Measurements from ENCODE around the gene GRK5.

The GRK5 gene

GRCh38 chr10:119469846-119470245, 262.5 kb downstream of the GRK5 start:
- Histone ChIP-seq H2AFZ (ENCODE audit: low read length) (no peak overlapping the region), H3K4me1 (ENCODE audit: insufficient read depth, low read length, poor library complexity, severe bottlenecking) (peaks cover 12% of the 10 kb centered on the region), H3F3A (ENCODE audit: low read depth) (no peaks in the 10 kb centered on the region), H3K9me2 (replicated peaks; ENCODE audit: low read depth, low read length) (no peaks in the 10 kb centered on the region), H3K4me3 (ENCODE audit: low read length, poor library complexity, severe bottlenecking) (no peak overlapping the region), H3K9me3 (ENCODE audit: insufficient read depth, low read depth, low read length) (no peaks in the 10 kb centered on the region; the same call in 1 of the 2 replicates), H3K36me3 (ENCODE audit: insufficient read depth, low read length) (no peaks in the 10 kb centered on the region), H3K9ac (ENCODE audit: low read depth, low read length, poor library complexity, severe bottlenecking) (no peak overlapping the region), H3K4me2 (ENCODE audit: low read depth, low read length, poor library complexity, severe bottlenecking) (no peak overlapping the region), H3K27me3 (ENCODE audit: insufficient read depth, low read length, poor library complexity, severe bottlenecking) (no peaks in the 10 kb centered on the region), H4K20me1 (ENCODE audit: insufficient read depth, low read length, poor library complexity, severe bottlenecking) (no peaks in the 10 kb centered on the region), H3K79me2 (ENCODE audit: insufficient read depth, low read length) (no peaks in the 10 kb centered on the region)
- no peak for TF ChIP-seq EZH2phosphoT487 (IDR thresholded peaks at IDR 0.05; ENCODE audit: borderline replicate concordance)
- TF ChIP-seq CTCF (conservative IDR thresholded peaks at IDR 0.05; ENCODE audit: low read length) = no peak

GRCh38 chr10:119470920-119471702, 263.7 kb downstream of the GRK5 start:
- no peak overlapping the region for H3K4me3 ChIP-seq (ENCODE audit: low read length, poor library complexity, severe bottlenecking)
- H3K27me3 ChIP-seq (ENCODE audit: insufficient read depth, low read length, poor library complexity, severe bottlenecking) = no peaks in the 10 kb centered on the region
- no peaks in the 10 kb centered on the region for H3K9me2 ChIP-seq (replicated peaks; ENCODE audit: low read depth, low read length)
- TF ChIP-seq CTCF (conservative IDR thresholded peaks at IDR 0.05; ENCODE audit: low read length) (no peak), EZH2phosphoT487 (IDR thresholded peaks at IDR 0.05; ENCODE audit: borderline replicate concordance) (no peak)
- no peak overlapping the region for H2AFZ ChIP-seq (ENCODE audit: low read length)
- H3K4me1 ChIP-seq (ENCODE audit: insufficient read depth, low read length, poor library complexity, severe bottlenecking) = peaks cover 10% of the 10 kb centered on the region
- no peaks in the 10 kb centered on the region; the same call in 1 of the 2 replicates for H3K9me3 ChIP-seq (ENCODE audit: insufficient read depth, low read depth, low read length)
- no peaks in the 10 kb centered on the region for H4K20me1 ChIP-seq (ENCODE audit: insufficient read depth, low read length, poor library complexity, severe bottlenecking)
- no peak overlapping the region for H3K4me2 ChIP-seq (ENCODE audit: low read depth, low read length, poor library complexity, severe bottlenecking)
- H3K36me3 ChIP-seq (ENCODE audit: insufficient read depth, low read length) = no peaks in the 10 kb centered on the region
- H3K79me2 ChIP-seq (ENCODE audit: insufficient read depth, low read length) = no peaks in the 10 kb centered on the region
- no peak overlapping the region for H3K9ac ChIP-seq (ENCODE audit: low read depth, low read length, poor library complexity, severe bottlenecking)
- no peaks in the 10 kb centered on the region for H3F3A ChIP-seq (ENCODE audit: low read depth)

- no peak overlapping the region for H3K4me3 ChIP-seq (ENCODE audit: low read length, poor library complexity, severe bottlenecking)
- no peaks in the 10 kb centered on the region for H3K27me3 ChIP-seq (ENCODE audit: insufficient read depth, low read length, poor library complexity, severe bottlenecking)
- H4K20me1 ChIP-seq (ENCODE audit: insufficient read depth, low read length, poor library complexity, severe bottlenecking) = no peaks in the 10 kb centered on the region
Measured at GRCh38 chr10:119473771-119474170, 266.4 kb downstream of the GRK5 start.

More at GRCh38 chr10:119473771-119474170, 266.4 kb downstream of the GRK5 start:
- H3K4me2 ChIP-seq (ENCODE audit: low read depth, low read length, poor library complexity, severe bottlenecking) = no peak overlapping the region
- no peak for TF ChIP-seq EZH2phosphoT487 (IDR thresholded peaks at IDR 0.05; ENCODE audit: borderline replicate concordance)
- TF ChIP-seq CTCF (conservative IDR thresholded peaks at IDR 0.05; ENCODE audit: low read length) = no peak
- H3K36me3 ChIP-seq (ENCODE audit: insufficient read depth, low read length) = no peaks in the 10 kb centered on the region
- H3K9ac ChIP-seq (ENCODE audit: low read depth, low read length, poor library complexity, severe bottlenecking) = no peak overlapping the region
- no peaks in the 10 kb centered on the region for H3K9me2 ChIP-seq (replicated peaks; ENCODE audit: low read depth, low read length)
- H3K79me2 ChIP-seq (ENCODE audit: insufficient read depth, low read length) = no peaks in the 10 kb centered on the region
- H3F3A ChIP-seq (ENCODE audit: low read depth) = no peaks in the 10 kb centered on the region
- peaks cover 17% of the 10 kb centered on the region for H3K4me1 ChIP-seq (ENCODE audit: insufficient read depth, low read length, poor library complexity, severe bottlenecking)
- H2AFZ ChIP-seq (ENCODE audit: low read length) = no peak overlapping the region
- no peaks in the 10 kb centered on the region; the same call in 1 of the 2 replicates for H3K9me3 ChIP-seq (ENCODE audit: insufficient read depth, low read depth, low read length)

Measured in Loucy (cell line).